Activated CD8-positive, alpha-beta memory T cell treated with anti-CD3 and anti-CD28 coated beads for 48 hours (primary cell): Measurements from ENCODE around the gene RGR.

ENCODE experiments used
- DNase-seq, 3 experiments: peaks; one replicate each; pipeline ENCODE4 v3.0.0-alpha.2; 2020; ENCODE audit warnings: low read depth in 2 of 3, low spot score in 2 of 3

The RGR gene

GRCh38 chr10:84293171-84293570 is 48.3 kb downstream of the RGR start:
- DNase-seq, result no peak

GRCh38 chr10:84293574-84294016 is 48.7 kb downstream of the RGR start:
- no peak for DNase-seq

DNA sequence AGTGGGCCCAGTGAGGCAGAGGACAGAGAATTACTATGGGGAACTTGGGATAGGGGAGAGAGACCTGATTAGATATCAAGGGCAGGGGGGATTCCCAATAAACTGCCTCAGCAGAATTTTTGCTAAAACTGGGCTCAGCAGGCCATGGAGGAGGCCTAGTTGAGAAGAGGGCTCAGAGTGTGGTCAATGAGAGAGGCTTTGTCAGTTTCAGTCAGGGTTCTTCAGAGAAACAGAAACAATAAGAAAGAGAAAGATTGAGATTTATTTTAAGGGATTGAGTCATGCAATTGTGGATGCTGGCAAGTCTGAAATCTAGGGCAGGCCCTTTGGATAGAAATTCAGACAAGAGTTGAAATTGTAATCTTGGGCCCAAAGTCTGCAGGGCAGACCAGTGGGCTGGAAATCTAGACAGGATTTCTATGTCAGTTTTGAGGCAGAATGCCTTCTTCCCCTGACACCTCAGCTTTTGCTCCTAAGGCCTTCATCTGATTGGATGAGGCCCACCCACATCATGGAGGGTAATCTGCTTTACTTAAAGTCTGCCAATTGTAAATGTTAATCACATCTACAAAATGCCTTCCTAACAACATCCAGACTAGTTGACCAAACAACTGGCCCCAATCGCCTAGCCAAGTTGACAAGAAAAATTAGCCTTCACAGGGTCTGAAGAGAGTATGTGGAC is 50.1 kb downstream of the RGR start:
- no peak for DNase-seq

GRCh38 chr10:84296091-84296981 is 51.5 kb downstream of the RGR start:
- DNase-seq, result no peak

GRCh38 chr10:84298057-84298456 is 53.2 kb downstream of the RGR start:
- DNase-seq, result no peak

DNA sequence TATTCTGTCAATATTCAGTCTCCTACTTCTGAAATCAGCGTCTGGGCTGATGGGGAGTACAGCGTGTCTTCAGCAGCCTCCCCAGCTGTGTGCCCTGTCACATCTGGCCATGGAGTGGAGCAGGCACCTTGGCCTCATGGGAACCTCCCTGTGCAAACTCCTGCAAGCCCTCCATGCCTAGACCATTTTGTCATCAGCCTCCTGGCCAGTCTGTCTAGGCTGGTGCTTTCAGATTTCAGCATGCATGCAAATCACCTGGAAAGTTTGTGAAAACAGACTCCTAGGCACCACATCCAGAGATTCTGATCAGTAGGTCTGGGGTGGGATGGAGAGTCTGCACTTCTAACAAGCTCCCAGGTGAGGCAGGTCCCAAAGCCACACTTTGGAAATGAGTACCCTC is 57.4 kb downstream of the RGR start:
- DNase-seq, result no peak

DNA sequence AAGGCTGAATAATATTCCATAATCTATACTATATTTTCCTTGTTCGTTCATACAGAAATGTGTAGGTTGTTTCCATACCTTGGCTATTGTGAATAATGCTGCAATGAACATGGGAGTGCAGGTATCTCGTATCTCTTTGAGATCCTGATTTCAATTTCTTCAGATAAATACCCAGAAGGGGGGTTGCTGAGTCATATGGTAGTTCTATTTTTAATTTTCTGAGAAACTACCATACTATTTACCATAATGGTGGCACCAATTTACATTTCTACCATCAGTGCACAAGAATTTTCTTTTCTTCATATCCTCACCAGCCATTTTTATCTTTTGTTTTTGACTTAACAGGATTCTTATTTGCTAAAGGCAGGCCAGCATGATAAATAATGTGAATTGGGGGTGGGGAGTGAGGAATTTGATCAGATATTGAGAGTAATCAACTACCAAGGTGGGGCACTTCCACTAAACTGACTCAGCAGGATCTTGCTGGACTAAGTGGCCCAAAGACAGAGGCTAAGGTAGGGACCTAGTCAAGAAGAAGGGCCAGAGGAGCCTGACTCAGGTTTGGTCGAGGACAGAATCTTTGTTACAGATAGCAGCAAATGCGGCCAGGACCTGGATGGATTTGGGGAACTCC is 62.0 kb downstream of the RGR start:
- no peak for DNase-seq

GRCh38 chr10:84308021-84308420 is 63.2 kb downstream of the RGR start:
- no peak for DNase-seq

- DNase-seq, result peak in 1 of 3 experiments; percentile 10
These were observed 63.8 kb downstream of the RGR start for GRCh38 chr10:84308481-84309304.
